Spleen (tissue), 11 donors: ENCODE results near the gene EDAR. TPM values are rescaled to one million over a fixed set of nuclear protein-coding genes. Genes with fewer than 3 reads are reported as not detected.

Experiments
- DNase-seq: peaks from one replicate; pipeline ENCODE4 v3.0.0-alpha.2; 2020
- H3K27ac ChIP-seq, 8 donors: fragments of 200-600 bp; sonication (generic) in 7 of 8; 1 replicate in 4 of 8; 2 replicates in 4 of 8; pipeline versions ENCODE4 v1.5.0 to v1.8.0; 2016 to 2021; ENCODE audit warnings: inconsistent platforms in 4 of 8, mild to moderate bottlenecking in 4 of 8, moderate library complexity in 1 of 8
- H3K27me3 ChIP-seq, 7 donors: fragments of 200-600 bp; sonication (generic) in 6 of 7; replicated peaks in 1 of 7; 1 replicate in 4 of 7; 2 replicates in 3 of 7; pipeline versions ENCODE4 v1.5.0 to v1.8.0; 2016 to 2021; ENCODE audit warnings: inconsistent platforms in 3 of 7, mild to moderate bottlenecking in 1 of 7
- H3K36me3 ChIP-seq, 6 donors: fragments of 200-600 bp; sonication (generic) in 5 of 6; 1 replicate in 4 of 6; 2 replicates in 2 of 6; pipeline versions ENCODE4 v1.5.0 to v1.8.0; 2016 to 2021; ENCODE audit warnings: inconsistent platforms in 2 of 6
- H3K4me1 ChIP-seq, 6 donors: fragments of 200-600 bp; sonication (generic) in 5 of 6; 1 replicate in 3 of 6; 2 replicates in 3 of 6; pipeline versions ENCODE4 v1.5.0 to v1.8.0; 2016 to 2021; ENCODE audit warnings: inconsistent platforms in 3 of 6
- H3K4me3 ChIP-seq, 8 donors: fragments of 200-600 bp; sonication (generic) in 7 of 8; 1 replicate in 4 of 8; 2 replicates in 4 of 8; pipeline versions ENCODE4 v1.5.0 to v1.8.0; 2016 to 2021; ENCODE audit warnings: inconsistent platforms in 4 of 8, mild to moderate bottlenecking in 4 of 8, moderate library complexity in 2 of 8
- H3K9me3 ChIP-seq, 8 donors: fragments of 200-600 bp; sonication (generic) in 7 of 8; 1 replicate in 4 of 8; 2 replicates in 4 of 8; pipeline versions ENCODE4 v1.5.0 to v1.8.0; 2016 to 2021; ENCODE audit warnings: inconsistent platforms in 4 of 8
- POLR2A ChIP-seq, 3 donors: fragments of 450-650 bp; IDR thresholded peaks; one replicate each; pipeline ENCODE4 v1.5.1; 2017; ENCODE audit warnings: antibody characterized with exemption in 3 of 3, mild to moderate bottlenecking in 1 of 3
- POLR2AphosphoS5 ChIP-seq, 3 donors: sonication (generic); formaldehyde crosslinking; IDR thresholded peaks; one replicate each; pipeline ENCODE4 v1.5.1; 2017; ENCODE audit warnings: antibody characterized with exemption in 3 of 3
- WGBS, 5 donors: extraction: QIAGEN DNeasy Blood & Tissue Kit in 3 of 5; methylation state at CpG; one replicate each; pipeline versions ENCODE4 v1.1.5 to v1.1.7; 2013 to 2018; 5-methylcytosine and 5-hydroxymethylcytosine counted together
- intact Hi-C: fragments of 100-400 bp; cut with DNase I; formaldehyde crosslinking; loops from one replicate; pipeline ENCODE4 v1.15.0; 2023; ENCODE audit warnings: low total_unique reads
- polyA plus RNA-seq, 3 donors: library from polyadenylated mRNA; stranded (reverse); fragments of 200-250 nt; gene quantifications; one replicate each; pipeline ENCODE4 v1.2.1, GENCODE V29; 2013
- total RNA-seq, 7 donors: library from RNA; depleted of rRNA in 3 of 7; stranded (reverse); fragments of >200 nt in 3 of 7; fragmentation: NEBNext Ultra II Directional in 4 of 7; extraction: Animal tissue kit (Norgen Biotek cat#: 25700) in 4 of 7; gene quantifications; one replicate each; pipeline versions ENCODE4 v1.1.0 to v1.2.1, GENCODE V29; 2016 to 2021
- TF ChIP-seq, protein P1 (sequence below), 11 experiments: fragments of 200-600 bp in 7 of 11; fragments of 450-650 bp in 4 of 11; sonication (generic) in 4 of 11; IDR thresholded peaks in 8 of 11; conservative IDR thresholded peaks in 3 of 11; 1 replicate in 7 of 11; 2 replicates in 4 of 11; pipeline versions ENCODE4 v1.4.0 to v1.8.0; 2016 to 2021; ENCODE audit warnings: antibody characterized with exemption in 11 of 11, inconsistent platforms in 4 of 11, mild to moderate bottlenecking in 1 of 11
- donor health status: healthy with polysubstance abuse.
- donor health status: DM: no; HTN: no; CAD: no; lungs with moderate emphysema.
- donor health status: DM: no; HTN: no; CAD: no.
- donor health status: Bipolar disorder and iron deficiency.
- donor health status: healthy.
- donor health status: DM: no; HTN: no; CAD: no.
- donor health status: DM: yes; HTN: yes; CAD: no.

EDAR gene
- total and polyA plus RNA-seq, 10 donors = 0.02 to 0.67 (median 0.15) TPM; not detected in 2

DNA sequence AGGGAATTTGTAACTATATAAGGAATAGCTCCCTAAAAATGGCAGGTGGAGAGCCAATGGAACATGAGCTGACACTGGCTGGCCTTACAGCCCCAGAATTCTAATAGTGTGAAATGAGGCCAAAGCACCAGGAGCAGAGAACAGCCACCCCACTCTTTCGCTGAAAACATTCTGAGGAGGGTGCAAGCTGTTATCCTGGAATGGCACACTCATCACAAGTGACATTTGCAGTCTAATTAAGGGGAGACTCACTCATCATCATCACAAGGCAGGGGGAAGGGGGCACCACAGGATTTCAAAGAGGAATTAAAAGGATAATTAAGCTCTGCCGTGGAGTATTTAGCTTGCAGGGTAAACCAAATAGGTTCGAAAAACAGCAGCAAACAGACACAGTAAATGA is 94.3 kb downstream of the EDAR start:
- TF ChIP-seq POLR2AphosphoS5 (IDR thresholded peaks at IDR 0.05) = no peak
- TF ChIP-seq POLR2A (IDR thresholded peaks at IDR 0.05) = no peak
- TF ChIP-seq, protein P1, sequence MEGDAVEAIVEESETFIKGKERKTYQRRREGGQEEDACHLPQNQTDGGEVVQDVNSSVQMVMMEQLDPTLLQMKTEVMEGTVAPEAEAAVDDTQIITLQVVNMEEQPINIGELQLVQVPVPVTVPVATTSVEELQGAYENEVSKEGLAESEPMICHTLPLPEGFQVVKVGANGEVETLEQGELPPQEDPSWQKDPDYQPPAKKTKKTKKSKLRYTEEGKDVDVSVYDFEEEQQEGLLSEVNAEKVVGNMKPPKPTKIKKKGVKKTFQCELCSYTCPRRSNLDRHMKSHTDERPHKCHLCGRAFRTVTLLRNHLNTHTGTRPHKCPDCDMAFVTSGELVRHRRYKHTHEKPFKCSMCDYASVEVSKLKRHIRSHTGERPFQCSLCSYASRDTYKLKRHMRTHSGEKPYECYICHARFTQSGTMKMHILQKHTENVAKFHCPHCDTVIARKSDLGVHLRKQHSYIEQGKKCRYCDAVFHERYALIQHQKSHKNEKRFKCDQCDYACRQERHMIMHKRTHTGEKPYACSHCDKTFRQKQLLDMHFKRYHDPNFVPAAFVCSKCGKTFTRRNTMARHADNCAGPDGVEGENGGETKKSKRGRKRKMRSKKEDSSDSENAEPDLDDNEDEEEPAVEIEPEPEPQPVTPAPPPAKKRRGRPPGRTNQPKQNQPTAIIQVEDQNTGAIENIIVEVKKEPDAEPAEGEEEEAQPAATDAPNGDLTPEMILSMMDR (IDR thresholded peaks at IDR 0.05 in 8 of 11, conservative IDR thresholded peaks at IDR 0.05 in 3 of 11) = no peak
- no peak for DNase-seq
- Histone ChIP-seq H3K4me1 (no peaks in the 10 kb centered on the region), H3K27me3 (peaks cover 0 to 5% (median 0%) of the 10 kb centered on the region in 7 donors), H3K9me3 (peaks cover 0 to 33% (median 23%) of the 10 kb centered on the region in 8 donors), H3K36me3 (no peaks in the 10 kb centered on the region), H3K4me3 (no peak overlapping the region), H3K27ac (no peak overlapping the region)
- WGBS, 5 donors = 78 to 91% (median 85%) methylated on average over 3 of the region's 3 CpGs
- intact Hi-C loops = no loop called here

GRCh38 chr2:108893277-108893676 is 95.7 kb downstream of the EDAR start:
- Histone ChIP-seq H3K4me3 (no peak overlapping the region), H3K27me3 (peaks cover 0 to 5% (median 0%) of the 10 kb centered on the region in 7 donors), H3K27ac (no peak overlapping the region), H3K36me3 (no peaks in the 10 kb centered on the region), H3K9me3 (peaks cover 0 to 43% (median 36%) of the 10 kb centered on the region in 8 donors), H3K4me1 (no peaks in the 10 kb centered on the region)
- no peak for DNase-seq
- intact Hi-C loops = no loop called here
- 69 to 92% (median 88%) methylated on average over 1 of the region's 1 CpG for WGBS, 5 donors
- TF ChIP-seq, protein P1 (IDR thresholded peaks at IDR 0.05 in 8 of 11, conservative IDR thresholded peaks at IDR 0.05 in 3 of 11) = no peak
- TF ChIP-seq POLR2A (IDR thresholded peaks at IDR 0.05) (no peak), POLR2AphosphoS5 (IDR thresholded peaks at IDR 0.05) (no peak)

DNA sequence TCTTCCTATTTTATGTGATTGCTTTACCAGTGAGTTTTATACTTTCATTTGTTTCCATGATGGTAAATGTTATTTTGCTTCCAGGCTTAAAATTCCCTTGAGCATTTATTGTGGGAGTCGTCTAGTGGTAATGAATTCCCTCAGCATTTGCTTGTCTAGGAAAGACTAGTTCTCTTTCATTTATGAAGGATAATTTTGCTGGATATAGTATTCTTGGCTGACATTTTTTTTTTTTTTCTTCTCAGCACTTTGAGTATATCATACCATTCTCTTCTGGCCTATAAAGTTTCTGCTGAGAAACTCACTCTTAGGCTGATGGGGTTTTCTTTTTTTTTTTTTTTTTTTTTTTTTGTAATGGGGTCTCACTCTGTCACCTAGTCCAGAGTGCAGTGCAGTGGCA is 99.1 kb downstream of the EDAR start:
- no peaks in the 10 kb centered on the region for H3K27me3 ChIP-seq
- TF ChIP-seq POLR2A (IDR thresholded peaks at IDR 0.05) (no peak), POLR2AphosphoS5 (IDR thresholded peaks at IDR 0.05) (no peak)
- TF ChIP-seq, protein P1 (IDR thresholded peaks at IDR 0.05 in 8 of 11, conservative IDR thresholded peaks at IDR 0.05 in 3 of 11) = no peak
- no peak overlapping the region for H3K4me3 ChIP-seq
- H3K36me3 ChIP-seq = no peaks in the 10 kb centered on the region
- peaks cover 0 to 59% (median 50%) of the 10 kb centered on the region in 8 donors for H3K9me3 ChIP-seq
- DNase-seq = no peak
- intact Hi-C loops = no loop called here
- H3K27ac ChIP-seq = no peak overlapping the region
- no peaks in the 10 kb centered on the region for H3K4me1 ChIP-seq
- 86 to 98% (median 95%) methylated on average over 1 of the region's 1 CpG for WGBS, 5 donors

GRCh38 chr2:108884619-108885018 is 104.4 kb downstream of the EDAR start:
- Histone ChIP-seq H3K4me3 (no peak overlapping the region), H3K36me3 (no peaks in the 10 kb centered on the region), H3K4me1 (no peaks in the 10 kb centered on the region), H3K27ac (no peak overlapping the region), H3K9me3 (peaks cover 4 to 74% (median 59%) of the 10 kb centered on the region in 8 donors), H3K27me3 (no peaks in the 10 kb centered on the region)
- TF ChIP-seq POLR2AphosphoS5 (IDR thresholded peaks at IDR 0.05) = no peak
- TF ChIP-seq, protein P1 (IDR thresholded peaks at IDR 0.05 in 8 of 11, conservative IDR thresholded peaks at IDR 0.05 in 3 of 11) = no peak
- TF ChIP-seq POLR2A (IDR thresholded peaks at IDR 0.05) = no peak
- DNase-seq = no peak
- 60 to 71% (median 67%) methylated on average over 6 of the region's 6 CpGs for whole genome bisulfite sequencing, 5 donors
- intact Hi-C loops = no loop called here
